ENCODE measurements around the gene MCEMP1.
"Not testable (repeated sequence)": the region's sequence is repeated elsewhere in the genome, so short reads cannot be mapped to it uniquely, and the experiment has no call there.

The MCEMP1 gene

DNA sequence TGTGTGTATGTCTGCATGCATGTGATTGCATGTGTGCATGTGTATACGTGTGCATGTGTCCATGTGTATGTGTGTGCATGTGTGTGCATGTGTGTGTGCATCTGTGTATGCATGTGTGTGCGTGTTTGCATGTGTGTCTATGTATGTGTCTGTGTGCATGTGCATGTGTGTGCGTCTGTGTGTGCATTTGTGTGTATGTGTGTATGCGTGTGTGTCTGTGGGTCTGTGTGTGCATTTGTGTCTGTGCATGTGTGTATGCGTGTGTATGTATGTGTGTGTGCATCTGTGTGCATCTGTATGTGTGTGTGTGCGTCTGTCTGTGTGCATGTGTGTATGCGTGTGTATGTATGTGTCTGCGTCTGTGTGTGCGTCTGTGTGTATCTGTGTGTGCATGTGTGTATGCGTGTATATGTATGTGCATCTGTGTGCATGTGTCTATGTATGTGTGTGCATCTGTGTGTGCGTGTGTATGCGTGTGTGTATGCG, 37.0 kb upstream of the MCEMP1 start:
- no peak for TF ChIP-seq ZNF274 (IDR thresholded peaks at IDR 0.05; ENCODE audit: low read depth, low read length)
- H3K4me3 ChIP-seq (ENCODE audit: low read length), result no peak overlapping the region

DNA sequence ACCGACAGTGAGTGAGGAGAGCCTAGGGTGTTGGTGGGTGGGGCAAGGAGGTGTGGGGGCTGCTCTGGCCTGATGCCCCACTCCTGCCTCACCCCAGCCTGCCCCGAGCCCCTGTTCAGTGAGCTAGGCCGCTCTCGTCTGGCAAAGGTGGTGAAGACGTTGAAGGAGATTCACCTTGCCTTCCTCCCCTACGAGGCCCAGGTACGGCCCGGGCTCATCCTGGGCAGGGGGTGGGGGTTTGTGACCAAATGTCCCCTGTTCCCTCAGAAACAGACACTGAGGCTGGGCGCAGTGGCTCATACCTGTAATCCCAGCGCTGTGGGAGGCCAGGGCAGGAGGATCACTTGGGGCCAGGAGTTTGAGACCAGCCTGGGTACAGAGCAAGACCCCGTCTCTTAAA, 36.1 kb upstream of the MCEMP1 start:
- no peak overlapping the region for H3K4me3 ChIP-seq (ENCODE audit: low read length)
- no peak for TF ChIP-seq ZNF274 (IDR thresholded peaks at IDR 0.05; ENCODE audit: low read depth, low read length)

DNA sequence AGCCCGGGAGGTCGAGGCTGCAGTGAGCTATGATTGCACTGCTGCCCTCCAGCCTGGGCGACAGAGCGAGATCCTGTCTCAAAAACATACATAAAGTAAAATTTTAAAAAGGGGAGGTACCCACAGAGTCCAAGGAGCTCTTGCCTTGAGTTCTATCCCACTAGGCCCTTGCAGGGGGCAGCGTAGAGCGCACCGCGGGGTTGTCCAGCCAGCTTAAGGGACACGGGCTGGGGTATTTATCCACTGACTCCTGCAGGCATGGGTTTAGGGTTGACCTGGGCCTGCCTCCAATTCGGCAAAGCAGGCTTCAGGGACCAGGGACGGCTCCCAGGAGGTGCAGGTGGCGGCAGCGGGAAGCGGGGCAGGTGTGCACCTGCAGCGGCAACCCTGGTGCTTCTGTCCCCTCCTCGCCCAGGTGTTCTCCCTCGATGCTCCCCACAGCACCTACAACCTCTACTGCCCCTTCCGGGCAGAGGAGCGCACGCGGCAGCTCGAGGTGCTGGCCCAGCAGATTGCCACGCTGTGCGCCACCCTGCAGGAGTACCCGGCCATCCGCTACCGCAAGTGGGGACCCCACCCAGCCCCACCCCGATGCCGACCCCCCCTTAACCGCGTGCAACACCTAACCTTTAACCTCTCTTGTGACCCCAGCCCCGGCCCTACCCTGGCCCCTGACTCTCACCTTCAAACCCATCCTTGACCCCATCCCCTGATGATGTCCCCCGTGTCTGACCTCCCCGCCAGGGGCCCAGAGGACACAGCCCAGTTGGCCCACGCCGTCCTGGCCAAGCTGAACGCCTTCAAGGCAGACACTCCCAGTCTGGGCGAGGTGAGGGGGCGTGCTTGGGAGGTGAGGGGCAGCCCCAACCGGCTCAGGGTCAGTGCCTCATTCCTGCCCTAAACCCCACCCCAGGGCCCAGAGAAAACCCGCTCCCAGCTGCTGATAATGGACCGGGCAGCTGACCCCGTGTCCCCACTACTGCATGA, 35.3 kb upstream of the MCEMP1 start:
- TF ChIP-seq ZNF274 (IDR thresholded peaks at IDR 0.05; ENCODE audit: low read depth, low read length), result no peak
- H3K4me3 ChIP-seq (ENCODE audit: low read length), result no peak overlapping the region

DNA sequence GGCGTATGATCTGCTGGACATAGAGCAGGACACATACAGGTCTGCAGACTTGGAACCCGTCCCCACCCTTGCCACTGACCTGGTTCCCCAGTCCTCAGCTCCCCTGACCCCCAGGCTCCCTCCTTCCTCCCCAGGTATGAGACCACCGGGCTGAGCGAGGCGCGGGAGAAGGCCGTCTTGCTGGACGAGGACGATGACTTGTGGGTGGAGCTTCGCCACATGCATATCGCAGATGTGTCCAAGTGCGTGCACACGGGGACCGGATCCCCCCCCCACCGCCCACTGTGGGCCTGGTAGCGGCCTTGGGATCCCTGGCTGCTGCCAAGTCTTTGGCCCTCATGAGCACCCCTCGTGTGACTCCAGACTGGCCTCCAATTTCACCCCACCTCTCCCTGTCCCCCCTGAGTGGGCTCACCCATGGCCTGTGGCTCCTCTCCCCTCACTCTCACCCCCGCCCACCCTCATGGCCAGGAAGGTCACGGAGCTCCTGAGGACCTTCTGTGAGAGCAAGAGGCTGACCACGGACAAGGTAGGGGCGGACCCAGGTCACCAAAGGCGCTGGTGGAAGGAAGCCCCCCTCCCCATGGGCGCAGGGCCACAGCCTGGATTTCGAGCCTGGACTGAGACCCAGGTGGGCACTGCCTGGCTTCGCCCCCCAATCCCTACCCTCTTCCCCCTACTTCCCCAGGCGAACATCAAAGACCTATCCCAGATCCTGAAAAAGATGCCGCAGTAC, 34.4 kb upstream of the MCEMP1 start:
- H3K4me3 ChIP-seq (ENCODE audit: low read length), result no peak overlapping the region

DNA sequence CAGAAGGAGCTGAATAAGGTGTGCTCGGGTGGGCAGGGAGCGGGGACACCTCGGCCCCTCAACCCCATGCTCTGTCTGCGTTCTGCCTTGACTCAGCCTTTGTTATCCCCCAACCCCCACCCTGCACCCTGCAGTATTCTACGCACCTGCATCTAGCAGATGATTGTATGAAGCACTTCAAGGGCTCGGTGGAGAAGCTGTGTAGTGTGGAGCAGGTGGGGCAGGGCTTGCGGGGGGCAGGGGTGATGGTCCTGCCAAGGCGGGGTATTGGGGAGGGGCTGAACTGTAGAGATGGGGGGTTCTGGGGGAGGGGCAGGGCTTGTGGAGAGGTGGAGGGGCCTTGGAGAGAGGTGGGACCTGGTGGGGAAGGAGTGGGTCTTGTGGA, 33.9 kb upstream of the MCEMP1 start:
- no peak for TF ChIP-seq ZNF274 (IDR thresholded peaks at IDR 0.05; ENCODE audit: low read depth, low read length)
- no peak overlapping the region for H3K4me3 ChIP-seq (ENCODE audit: low read length)

More for the DNA sequence above, 34.4 kb upstream of the MCEMP1 start:
- TF ChIP-seq ZNF274 (IDR thresholded peaks at IDR 0.05; ENCODE audit: low read depth, low read length), result no peak

DNA sequence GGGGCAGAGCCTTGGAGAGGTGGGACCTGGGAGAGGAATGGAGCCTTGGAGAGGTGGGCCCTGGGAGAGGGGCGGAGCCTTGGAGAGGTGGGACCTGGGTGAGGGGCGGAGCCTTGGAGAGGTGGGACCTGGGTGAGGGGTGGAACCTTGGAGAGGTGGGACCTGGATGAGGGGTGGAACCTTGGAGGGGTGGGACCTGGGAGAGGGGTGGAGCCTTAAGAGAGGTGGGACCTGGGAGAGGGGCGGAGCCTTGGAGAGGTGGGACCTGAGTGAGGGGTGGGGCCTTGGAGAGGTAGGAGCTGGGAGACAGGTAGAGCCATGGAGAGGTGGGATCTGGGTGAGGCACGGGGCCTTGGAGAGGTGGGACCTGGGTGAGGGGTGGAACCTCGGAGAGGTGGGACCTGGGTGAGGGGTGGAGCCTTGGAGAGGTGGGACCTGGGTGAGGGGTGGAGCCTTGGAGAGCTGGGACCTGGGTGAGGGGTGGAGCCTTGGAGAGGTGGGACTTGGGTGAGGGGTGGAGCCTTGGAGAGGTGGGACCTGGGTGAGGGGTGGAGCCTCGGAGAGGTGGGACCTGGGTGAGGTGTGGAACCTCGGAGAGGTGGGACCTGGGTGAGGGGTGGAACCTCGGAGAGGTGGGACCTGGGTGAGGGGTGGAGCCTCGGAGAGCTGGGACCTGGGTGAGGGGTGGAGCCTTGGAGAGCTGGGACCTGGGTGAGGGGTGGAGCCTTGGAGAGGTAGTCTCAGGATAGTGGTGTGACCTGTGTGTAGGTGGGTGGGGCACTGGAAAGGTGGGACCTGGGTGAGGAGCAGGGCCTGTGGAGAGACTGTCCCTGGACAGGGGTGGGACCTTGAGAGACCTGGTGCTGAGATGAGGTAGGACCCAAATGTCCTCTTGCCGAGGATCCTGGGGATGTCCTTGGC, 33.0 kb upstream of the MCEMP1 start:
- H3K4me3 ChIP-seq (ENCODE audit: low read length), result not testable (repeated sequence)

DNA sequence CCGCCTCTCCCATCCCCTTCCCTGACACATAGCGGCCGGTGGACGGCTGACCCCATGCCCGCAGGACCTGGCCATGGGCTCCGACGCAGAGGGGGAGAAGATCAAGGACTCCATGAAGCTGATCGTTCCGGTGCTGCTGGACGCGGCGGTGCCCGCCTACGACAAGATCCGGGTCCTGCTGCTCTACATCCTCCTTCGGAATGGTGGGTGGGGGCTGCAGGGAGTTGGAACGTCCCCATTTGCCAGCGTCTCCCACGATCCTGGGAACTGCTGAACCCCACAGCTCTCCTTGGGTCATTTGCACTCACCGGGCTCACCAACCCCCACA, 32.4 kb upstream of the MCEMP1 start:
- no peak for TF ChIP-seq ZNF274 (IDR thresholded peaks at IDR 0.05; ENCODE audit: low read depth, low read length)
- no peak overlapping the region for H3K4me3 ChIP-seq (ENCODE audit: low read length)

DNA sequence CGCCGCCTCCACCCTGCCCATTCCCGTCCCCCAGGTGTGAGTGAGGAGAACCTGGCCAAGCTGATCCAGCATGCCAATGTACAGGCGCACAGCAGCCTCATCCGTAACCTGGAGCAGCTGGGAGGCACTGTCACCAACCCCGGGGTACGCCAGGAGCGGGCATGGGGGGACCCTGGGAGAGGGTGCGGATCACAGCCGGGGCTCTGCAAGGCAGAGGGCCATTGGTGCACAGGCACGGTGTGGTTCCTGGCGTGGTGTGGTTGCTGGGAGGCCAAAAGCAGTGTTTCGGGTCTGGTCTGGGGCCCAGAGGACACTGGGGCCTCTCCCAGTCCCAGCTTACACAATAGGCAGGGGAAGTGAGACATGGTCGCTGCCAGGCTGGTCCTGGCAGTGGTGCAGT, 31.7 kb upstream of the MCEMP1 start:
- no peak overlapping the region for H3K4me3 ChIP-seq (ENCODE audit: low read length)
- no peak for TF ChIP-seq ZNF274 (IDR thresholded peaks at IDR 0.05; ENCODE audit: low read depth, low read length)

DNA sequence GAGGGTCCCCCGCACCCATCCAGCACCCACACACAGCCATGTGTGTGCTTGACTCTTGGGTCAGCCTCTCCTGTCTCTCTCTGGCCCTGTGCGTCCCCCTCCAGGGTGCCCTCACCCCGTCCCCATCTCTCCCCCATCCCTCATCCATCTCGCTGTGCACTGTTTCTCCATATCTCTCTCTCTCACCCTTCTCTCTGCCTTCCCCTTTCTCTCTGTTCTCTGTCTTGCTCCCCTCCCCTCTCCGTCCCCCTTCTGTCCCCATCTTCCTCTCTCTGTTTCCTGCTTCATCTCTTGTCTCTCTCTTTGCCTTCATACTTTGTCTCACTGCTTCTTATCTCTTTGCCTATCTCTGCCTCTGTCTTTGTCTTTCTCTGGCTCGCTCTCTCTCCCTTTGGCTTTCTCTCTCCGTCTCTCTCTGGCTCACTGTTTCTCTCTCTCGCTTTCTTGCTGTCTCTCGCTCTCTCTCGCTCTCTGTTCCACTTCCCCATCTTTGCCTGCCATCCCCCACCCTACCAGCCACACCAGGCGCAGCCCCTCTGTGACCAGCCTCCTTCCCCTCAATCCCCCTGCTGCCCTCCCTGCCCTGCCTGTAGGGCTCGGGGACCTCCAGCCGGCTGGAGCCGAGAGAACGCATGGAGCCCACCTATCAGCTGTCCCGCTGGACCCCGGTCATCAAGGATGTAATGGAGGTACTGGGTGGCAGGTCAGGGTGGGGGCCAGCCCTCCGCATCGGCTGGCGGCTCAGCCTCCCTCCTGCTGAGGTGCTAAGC, 31.0 kb upstream of the MCEMP1 start:
- no peak for TF ChIP-seq ZNF274 (IDR thresholded peaks at IDR 0.05; ENCODE audit: low read depth, low read length)
- H3K4me3 ChIP-seq (ENCODE audit: low read length), result no peak overlapping the region

DNA sequence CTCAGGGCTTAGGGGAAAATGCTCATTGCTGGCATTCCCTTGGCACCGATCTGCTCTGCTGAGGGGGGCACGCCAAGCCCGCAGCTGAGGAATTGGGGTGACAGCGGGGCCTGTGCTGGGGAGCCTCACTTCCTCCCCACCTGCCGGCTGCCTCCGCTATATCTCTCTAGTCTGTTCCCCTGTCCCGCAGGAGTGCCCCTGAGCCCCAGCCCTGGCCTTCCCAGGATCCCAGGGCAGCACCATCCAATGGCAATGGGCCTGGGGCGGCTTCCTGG, 30.5 kb upstream of the MCEMP1 start:
- no peak overlapping the region for H3K4me3 ChIP-seq (ENCODE audit: low read length)
- TF ChIP-seq ZNF274 (IDR thresholded peaks at IDR 0.05; ENCODE audit: low read depth, low read length), result no peak

DNA sequence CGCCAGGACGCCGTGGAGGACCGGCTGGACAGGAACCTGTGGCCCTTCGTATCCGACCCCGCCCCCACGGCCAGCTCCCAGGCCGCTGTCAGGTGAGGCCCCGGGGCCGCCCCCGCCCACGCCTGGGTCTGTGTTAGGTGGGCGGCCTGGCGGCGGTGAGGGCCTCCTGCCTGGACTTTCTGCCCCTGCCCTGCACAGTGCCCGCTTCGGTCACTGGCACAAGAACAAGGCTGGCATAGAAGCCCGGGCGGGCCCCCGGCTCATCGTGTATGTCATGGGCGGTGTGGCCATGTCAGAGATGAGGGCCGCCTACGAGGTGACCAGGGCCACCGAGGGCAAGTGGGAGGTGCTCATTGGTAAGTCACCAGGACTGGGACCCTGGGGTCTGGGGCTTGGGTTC, 29.7 kb upstream of the MCEMP1 start:
- H3K4me3 ChIP-seq (ENCODE audit: low read length), result no peak overlapping the region
- TF ChIP-seq ZNF274 (IDR thresholded peaks at IDR 0.05; ENCODE audit: low read depth, low read length), result no peak

DNA sequence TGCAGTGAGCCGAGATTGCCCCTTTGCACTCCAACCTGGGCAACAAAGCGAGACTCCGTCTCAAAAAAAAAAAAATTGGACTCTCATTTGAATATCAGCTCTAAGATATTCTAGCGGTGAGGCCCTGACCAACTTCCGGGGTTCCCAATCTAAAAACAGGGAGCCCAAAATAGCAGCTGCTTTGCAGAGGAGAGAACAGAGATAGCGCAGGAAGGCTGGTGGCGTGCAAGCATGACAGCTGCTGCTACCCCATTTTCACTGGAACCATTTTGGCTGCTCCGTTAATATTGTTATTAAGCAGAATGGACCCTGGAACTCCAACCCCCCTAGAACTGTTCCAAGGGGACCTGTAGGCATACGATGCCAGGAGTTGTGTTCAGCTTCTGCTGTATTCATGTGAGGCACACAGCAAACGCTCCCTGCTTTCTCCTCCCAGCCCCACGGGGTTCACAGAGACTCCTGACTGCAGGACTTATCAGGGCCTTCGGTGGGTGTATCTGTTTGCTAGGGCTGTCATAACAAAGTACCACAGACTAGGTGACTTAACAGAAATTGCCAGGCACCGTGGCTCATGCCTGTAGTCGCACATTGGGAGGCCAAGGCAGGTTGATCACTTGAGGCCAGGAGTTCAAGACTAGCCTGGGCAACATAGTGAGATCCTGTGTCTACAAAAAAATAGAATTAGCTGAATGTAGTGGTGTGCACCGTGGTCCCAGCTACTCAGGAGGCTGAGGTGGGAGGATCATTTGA, 28.4 kb upstream of the MCEMP1 start:
- H3K4me3 ChIP-seq (ENCODE audit: low read length), result no peak overlapping the region
- TF ChIP-seq ZNF274 (IDR thresholded peaks at IDR 0.05; ENCODE audit: low read depth, low read length), result no peak

DNA sequence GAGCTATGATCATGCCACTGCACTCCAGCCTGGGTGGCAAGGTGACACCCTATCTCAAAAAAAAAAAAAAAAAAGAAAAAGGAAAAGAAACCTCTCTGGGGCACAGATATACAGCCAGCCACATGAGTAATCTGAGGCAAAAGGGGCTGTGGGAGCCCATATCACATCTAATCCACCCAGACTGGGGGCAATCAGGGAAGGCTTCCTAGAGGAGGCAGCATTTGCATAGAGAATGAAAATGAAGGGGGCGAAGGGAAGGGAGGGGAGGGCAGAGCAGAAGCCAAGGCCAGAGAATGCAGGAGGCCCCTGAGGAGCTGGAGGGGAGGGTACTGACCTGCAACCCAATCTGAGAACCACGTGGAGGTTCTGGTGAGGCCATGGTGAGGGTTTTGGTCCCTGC, 26.7 kb upstream of the MCEMP1 start:
- no peak for TF ChIP-seq ZNF274 (IDR thresholded peaks at IDR 0.05; ENCODE audit: low read depth, low read length)
- H3K4me3 ChIP-seq (ENCODE audit: low read length), result no peak overlapping the region

Data from GM08714 (cell line).